Activated naive CD8-positive, alpha-beta T cell treated with anti-CD3 and anti-CD28 coated beads for 36 hours (primary cell): ENCODE measurements around the gene CARM1. TPM values are rescaled to one million over a fixed set of nuclear protein-coding genes. Genes with fewer than 3 reads are reported as not detected.

Experiments used
- DNase-seq: peaks from one replicate; pipeline ENCODE4 v3.0.0; 2021
- H3K27ac Mint-ChIP-seq: one replicate; pipeline ENCODE4 v1.8.0; 2022; ENCODE audit warnings: mild to moderate bottlenecking, moderate library complexity, mixed read lengths
- H3K27me3 Mint-ChIP-seq: one replicate; pipeline ENCODE4 v1.8.0; 2022; ENCODE audit warnings: mild to moderate bottlenecking, mixed read lengths
- H3K36me3 Mint-ChIP-seq: one replicate; pipeline ENCODE4 v1.8.0; 2021; ENCODE audit warnings: mild to moderate bottlenecking, mixed read lengths
- H3K4me1 Mint-ChIP-seq: one replicate; pipeline ENCODE4 v1.8.0; 2021; ENCODE audit warnings: mixed read lengths
- H3K4me3 Mint-ChIP-seq: one replicate; pipeline ENCODE4 v1.8.0; 2022; ENCODE audit warnings: mild to moderate bottlenecking, moderate library complexity, mixed read lengths
- H3K9me3 Mint-ChIP-seq: one replicate; pipeline ENCODE4 v1.8.0; 2022; ENCODE audit warnings: mixed read lengths
- total RNA-seq, 2 experiments: library from RNA; stranded (reverse); gene quantifications; one replicate each; pipeline ENCODE4 v1.2.3, GENCODE V29; 2021

Gene CARM1
- total RNA-seq, 2 experiments from 2014 or later: 85.0 to 86.8 TPM

DNA sequence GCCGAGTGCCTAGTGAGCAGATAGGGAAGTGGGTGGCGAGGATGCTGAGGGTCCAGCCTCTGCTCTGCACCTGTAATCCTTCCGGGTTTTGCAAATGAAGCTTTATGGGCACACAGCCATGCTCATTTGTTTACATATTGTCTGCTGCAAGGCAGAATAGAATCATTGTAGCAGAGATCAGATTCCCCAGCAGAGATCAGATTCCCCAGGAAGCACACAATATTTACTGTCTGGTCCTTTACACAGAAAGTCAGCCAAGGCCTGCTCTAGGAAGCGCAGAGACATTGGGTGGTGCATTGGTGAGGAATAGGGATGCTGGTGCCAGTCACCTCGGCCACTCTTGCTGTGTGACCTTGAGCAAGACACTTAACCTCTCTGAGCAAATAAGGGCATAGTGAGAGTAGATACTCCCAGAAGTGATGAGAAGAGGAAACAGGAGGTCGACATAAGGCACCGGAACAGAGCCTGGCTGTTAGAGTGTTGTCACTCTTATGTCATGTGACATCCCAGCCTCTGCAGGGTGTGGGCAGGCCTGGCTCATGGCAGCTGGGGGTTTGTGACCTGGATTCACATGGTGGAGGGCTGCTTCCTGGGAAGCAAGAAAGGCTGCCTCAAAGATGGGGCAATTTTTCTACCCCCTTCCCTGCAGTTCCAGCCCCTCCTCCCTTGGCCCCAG is 25.6 kb downstream of the CARM1 start:
- Mint-ChIP-seq H3K36me3 (peaks cover 8% of the 10 kb centered on the region), H3K27ac (no peak overlapping the region), H3K4me1 (peaks cover 7% of the 10 kb centered on the region), H3K27me3 (no peaks in the 10 kb centered on the region), H3K4me3 (no peak overlapping the region), H3K9me3 (no peaks in the 10 kb centered on the region)
- DNase-seq: no peak

DNA sequence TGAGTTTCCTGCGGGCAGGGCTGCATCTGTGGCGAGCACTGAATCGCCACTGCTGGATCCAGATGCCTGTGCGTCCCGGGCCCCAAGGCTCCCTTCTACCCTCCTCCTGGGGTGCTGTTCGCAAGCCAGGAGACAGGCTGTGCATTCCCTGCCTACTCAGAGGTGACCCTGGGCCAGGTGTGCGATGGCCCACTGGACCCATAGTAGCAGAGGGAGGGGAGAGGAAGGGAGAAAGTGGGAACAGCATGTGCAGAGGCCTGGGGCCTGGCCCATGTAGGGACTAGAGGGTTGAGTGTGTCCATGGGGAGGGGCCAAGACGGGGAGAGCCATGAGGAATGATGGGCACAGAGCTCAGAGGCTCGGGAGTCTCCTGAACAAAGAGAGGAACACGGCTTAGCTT is 27.3 kb downstream of the CARM1 start:
- DNase-seq: no peak
- Mint-ChIP-seq H3K4me3 (no peak overlapping the region), H3K27me3 (no peaks in the 10 kb centered on the region), H3K36me3 (peaks cover 17% of the 10 kb centered on the region), H3K4me1 (peaks cover 7% of the 10 kb centered on the region), H3K9me3 (peaks cover 3% of the 10 kb centered on the region), H3K27ac (no peak overlapping the region)

DNA sequence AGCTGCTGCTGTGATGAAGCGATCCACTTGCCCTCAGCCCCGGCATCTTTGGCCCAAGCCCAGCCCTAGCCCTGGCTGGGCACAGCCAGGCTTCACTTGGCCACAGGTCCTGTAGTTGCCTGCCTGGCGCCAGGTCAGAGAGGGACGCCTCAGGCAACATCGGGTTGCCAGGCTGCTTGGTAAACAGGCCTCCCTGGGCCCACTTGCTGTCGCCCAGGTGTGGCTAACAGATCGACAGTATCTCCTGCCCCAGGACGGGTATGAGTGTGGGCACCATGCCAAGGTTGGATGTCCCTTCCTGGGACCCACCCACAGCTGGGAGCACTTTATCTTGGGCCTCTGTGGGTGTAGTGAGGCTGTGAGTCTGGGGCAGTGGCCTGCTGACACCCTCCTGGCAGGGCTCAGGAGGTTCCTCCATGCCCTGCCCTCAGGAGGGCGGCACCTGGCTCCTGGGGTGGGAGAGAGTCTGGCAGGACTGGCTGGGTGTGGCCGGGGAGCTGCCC is 27.8 kb downstream of the CARM1 start:
- Mint-ChIP-seq H3K4me1 (peaks cover 7% of the 10 kb centered on the region), H3K9me3 (peaks cover 3% of the 10 kb centered on the region), H3K27ac (no peak overlapping the region), H3K36me3 (peaks cover 16% of the 10 kb centered on the region), H3K27me3 (no peaks in the 10 kb centered on the region), H3K4me3 (no peak overlapping the region)
- DNase-seq: no peak

DNA sequence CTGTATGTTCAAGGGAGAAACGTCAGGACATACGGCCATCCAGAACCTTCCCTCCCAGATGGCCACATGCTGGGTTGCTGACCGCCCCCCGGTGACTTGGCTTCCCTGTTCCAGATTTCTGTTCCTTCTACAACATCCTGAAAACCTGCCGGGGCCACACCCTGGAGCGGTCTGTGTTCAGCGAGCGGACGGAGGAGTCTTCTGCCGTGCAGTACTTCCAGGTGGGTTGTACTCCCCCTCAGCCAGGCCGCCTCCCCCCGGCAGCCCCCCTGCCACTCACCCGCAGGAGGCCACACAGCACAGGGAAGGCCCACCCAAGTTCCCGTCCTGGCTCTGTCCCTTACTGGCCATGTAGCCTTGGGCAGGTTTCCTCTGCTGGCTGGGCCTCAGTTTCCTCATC is 36.6 kb downstream of the CARM1 start:
- DNase-seq: no peak
- Mint-ChIP-seq H3K27me3 (no peaks in the 10 kb centered on the region), H3K27ac (no peak overlapping the region), H3K4me1 (no peaks in the 10 kb centered on the region), H3K36me3 (peaks cover 7% of the 10 kb centered on the region), H3K4me3 (no peak overlapping the region), H3K9me3 (peaks cover 1% of the 10 kb centered on the region)

DNA sequence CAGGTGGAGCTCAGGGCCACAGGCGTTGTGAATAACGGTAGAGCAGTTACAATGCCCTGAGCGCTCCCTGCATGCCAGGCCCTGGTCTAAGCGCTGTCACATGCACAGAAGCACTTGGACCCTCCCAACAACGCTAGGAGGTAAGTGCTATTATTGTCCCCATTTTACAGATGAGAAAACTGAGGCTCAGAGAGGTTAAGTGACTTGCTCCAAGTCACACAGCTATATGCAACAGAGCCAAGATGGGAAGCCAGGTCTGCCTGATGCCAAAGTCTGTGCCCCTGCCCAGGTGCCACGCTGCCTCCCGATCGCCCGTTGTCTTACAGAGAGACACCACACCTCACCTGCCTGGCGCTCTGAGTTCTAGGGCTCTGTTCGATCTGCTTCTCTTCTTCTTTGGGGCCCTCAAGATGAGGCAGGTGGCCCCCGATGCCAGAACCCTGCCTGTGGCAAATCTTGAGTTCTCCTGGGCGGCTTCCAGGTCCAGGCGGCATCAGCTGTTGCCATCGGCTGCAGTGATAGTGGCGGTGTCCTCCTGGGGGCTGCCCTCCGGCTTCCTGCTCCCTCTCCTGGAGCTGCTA is 37.1 kb downstream of the CARM1 start:
- Mint-ChIP-seq H3K4me3 (no peak overlapping the region), H3K27me3 (no peaks in the 10 kb centered on the region), H3K4me1 (no peaks in the 10 kb centered on the region), H3K36me3 (peaks cover 2% of the 10 kb centered on the region), H3K27ac (no peak overlapping the region), H3K9me3 (no peaks in the 10 kb centered on the region)
- DNase-seq: no peak

DNA sequence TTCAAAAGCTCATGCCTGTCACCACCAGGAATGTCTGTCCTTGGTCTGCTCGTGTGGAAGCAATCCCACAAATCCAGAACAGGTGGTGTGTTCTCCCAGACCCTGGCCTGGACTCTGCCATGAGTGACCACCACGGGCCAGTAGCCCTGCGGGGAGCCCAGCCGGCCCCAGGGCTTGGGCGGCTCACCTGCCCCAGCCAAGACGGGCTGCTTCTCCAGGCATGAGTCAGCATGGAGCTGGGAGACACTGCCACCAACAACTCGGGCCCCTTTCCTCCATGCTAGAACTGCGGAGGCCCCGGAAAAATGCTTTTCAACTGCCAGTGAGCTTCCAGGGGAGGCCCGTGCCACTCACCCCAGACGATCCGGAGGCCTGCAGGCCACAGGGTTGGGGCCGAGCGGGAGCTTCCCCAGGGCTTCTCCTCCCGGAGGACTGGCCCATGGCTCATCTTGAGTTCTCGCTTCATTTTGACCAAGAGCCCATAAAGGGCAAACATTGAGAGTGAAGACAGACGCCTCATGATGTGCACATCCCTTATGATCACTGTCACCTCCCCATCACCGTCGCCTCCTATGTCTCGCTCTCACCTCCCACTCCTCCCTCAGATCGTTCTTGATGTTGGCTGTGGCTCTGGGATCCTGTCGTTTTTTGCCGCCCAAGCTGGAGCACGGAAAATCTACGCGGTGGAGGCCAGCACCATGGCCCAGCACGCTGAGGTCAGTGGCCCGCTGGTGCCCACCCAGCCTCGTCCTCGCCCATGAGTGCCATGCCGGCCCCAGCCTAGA is 40.4 kb downstream of the CARM1 start:
- H3K9me3 Mint-ChIP-seq: no peaks in the 10 kb centered on the region
- H3K4me1 Mint-ChIP-seq: no peaks in the 10 kb centered on the region
- H3K27ac Mint-ChIP-seq: no peak overlapping the region
- no peak for DNase-seq
- peaks cover 2% of the 10 kb centered on the region for H3K36me3 Mint-ChIP-seq
- no peak overlapping the region for H3K4me3 Mint-ChIP-seq
- no peaks in the 10 kb centered on the region for H3K27me3 Mint-ChIP-seq

DNA sequence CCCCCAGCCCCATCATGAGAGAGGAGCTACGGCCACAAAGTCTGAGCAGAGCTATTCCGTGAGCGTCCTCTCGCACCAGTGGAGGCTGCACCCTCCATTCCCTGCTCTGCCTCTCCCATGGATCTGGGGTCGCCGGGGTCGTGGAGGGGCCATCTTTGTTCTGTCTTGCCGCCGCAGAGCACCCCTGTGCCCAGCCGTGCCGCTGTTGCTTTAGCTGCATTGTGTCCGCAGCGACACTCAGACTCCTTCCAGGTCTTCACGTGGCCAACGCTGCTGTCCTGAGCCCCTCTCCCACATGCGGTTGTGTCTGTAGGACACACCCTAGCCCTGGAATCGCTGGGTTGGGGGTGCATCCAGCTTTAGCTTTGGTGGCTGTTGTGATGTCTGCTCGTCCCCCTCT is 41.3 kb downstream of the CARM1 start:
- Mint-ChIP-seq H3K4me3 (no peak overlapping the region), H3K36me3 (peaks cover 2% of the 10 kb centered on the region), H3K27ac (no peak overlapping the region), H3K9me3 (no peaks in the 10 kb centered on the region), H3K27me3 (no peaks in the 10 kb centered on the region), H3K4me1 (no peaks in the 10 kb centered on the region)
- DNase-seq: no peak

DNA sequence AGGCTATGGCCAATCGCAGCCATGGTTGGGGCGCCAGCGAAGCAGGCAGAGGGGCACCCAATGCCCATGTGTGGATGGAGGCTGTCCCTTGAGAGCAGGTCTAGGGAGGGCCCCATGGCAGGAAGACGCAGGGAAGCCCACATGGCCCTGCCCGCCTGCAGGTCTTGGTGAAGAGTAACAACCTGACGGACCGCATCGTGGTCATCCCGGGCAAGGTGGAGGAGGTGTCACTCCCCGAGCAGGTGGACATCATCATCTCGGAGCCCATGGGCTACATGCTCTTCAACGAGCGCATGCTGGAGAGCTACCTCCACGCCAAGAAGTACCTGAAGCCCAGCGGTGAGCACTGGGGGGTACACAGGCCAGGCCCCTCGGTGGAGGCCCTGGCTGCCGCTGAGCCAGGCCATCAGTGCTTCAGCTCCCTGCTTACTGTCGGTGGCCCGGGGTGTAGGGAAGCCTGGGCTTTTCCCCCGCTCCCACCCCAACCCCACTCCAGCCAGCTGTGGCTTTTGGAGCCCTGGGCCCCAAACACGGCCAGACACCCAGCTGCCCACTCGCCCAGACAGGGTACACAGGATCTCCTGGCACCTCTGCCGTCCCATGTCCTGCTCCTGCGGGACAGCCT is 42.5 kb downstream of the CARM1 start:
- Mint-ChIP-seq H3K4me3 (no peak overlapping the region), H3K4me1 (no peaks in the 10 kb centered on the region), H3K9me3 (no peaks in the 10 kb centered on the region), H3K27me3 (no peaks in the 10 kb centered on the region), H3K27ac (no peak overlapping the region), H3K36me3 (peaks cover 2% of the 10 kb centered on the region)
- DNase-seq: no peak

DNA sequence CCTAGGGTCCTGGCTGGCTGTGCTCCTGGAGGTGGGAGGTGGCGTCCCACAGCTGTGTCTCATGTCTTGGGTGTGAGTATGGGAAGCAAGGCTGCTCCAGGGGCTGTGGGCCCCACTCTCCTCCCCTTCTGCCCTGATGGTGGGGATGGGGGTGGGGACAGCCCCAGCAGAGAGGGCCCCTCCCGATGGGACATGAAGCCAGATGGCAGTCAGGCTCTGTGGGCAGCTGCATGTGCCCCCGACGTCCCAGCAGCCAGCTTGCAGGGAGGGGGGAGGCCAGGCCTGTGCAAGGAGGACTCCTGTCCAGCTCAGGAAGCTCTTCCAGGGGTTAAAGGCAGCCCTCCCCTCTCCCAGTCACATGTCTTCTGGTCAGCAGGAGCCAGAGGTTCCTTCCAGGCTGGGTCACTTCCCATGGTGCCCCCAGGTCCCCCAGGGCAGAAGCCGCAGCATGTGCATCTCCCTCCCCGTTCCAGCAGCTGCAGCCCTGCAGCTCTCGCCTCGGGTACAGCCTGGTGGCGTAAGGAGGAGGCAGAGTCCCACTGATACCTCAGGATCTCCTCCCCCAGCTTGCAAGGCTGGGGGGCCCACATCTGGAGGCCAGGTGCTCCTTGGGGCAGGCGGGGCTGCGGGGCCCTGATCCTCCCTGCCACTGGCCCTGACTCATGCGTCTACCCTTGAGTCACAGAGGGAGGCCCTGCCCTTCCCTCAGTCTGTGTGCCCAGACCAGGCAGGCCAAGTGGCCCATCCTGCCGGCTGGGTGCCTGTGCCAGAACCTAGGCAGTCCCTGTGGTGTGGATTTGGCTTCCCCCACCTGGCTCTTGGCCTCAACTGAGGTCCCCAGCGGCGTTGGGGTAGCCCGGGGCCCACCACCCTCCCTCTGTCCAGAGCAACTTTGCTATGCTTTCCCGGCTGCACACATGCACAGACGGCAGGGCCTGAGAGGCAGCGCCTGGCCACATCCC is 44.1 kb downstream of the CARM1 start:
- Mint-ChIP-seq H3K27me3 (no peaks in the 10 kb centered on the region), H3K36me3 (no peaks in the 10 kb centered on the region), H3K27ac (no peak overlapping the region), H3K4me1 (no peaks in the 10 kb centered on the region), H3K9me3 (no peaks in the 10 kb centered on the region), H3K4me3 (no peak overlapping the region)
- DNase-seq: no peak

DNA sequence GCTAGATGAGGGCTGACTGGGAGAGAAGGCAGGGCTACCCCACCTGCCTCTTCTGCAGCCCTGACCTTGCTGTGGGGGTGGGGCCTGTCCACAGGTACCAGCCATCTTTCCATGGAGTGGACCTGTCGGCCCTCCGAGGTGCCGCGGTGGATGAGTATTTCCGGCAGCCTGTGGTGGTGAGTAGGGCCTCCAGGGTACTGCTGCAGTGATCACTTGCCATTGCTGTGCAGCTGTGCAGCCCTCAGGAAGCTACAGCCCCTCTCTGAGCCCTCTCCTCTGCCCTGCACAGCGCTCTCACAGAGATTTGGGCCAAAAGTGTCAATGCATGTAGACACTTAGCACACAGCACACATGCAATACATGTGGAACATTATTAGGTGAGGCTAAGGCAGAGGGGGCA is 45.2 kb downstream of the CARM1 start:
- Mint-ChIP-seq H3K4me1 (no peaks in the 10 kb centered on the region), H3K27me3 (no peaks in the 10 kb centered on the region), H3K9me3 (no peaks in the 10 kb centered on the region), H3K27ac (no peak overlapping the region), H3K36me3 (peaks cover 2% of the 10 kb centered on the region), H3K4me3 (no peak overlapping the region)
- DNase-seq: no peak

DNA sequence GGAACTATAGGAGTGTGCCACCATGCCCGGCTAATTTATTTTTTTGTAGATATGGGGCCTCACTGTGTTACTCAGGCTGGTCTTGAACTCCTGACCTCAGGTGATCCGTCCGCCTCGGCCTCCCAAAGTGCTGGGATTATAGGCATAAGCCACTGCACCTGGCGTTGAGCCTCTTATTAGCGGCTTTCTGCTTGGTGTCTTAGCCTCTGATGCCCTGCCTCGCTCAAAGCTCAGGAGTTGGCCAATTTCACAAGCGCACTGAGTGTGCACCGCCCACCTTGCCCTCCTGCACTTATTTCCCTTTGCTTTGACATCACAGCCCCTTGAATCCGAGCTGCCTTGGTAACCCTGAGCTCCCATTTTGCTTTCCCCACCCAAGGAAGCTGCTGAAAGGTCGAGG is 47.0 kb downstream of the CARM1 start:
- H3K27ac Mint-ChIP-seq: no peak overlapping the region
- H3K36me3 Mint-ChIP-seq: peaks cover 2% of the 10 kb centered on the region
- no peaks in the 10 kb centered on the region for H3K4me1 Mint-ChIP-seq
- no peaks in the 10 kb centered on the region for H3K27me3 Mint-ChIP-seq
- H3K9me3 Mint-ChIP-seq: no peaks in the 10 kb centered on the region
- DNase-seq: no peak
- no peak overlapping the region for H3K4me3 Mint-ChIP-seq

DNA sequence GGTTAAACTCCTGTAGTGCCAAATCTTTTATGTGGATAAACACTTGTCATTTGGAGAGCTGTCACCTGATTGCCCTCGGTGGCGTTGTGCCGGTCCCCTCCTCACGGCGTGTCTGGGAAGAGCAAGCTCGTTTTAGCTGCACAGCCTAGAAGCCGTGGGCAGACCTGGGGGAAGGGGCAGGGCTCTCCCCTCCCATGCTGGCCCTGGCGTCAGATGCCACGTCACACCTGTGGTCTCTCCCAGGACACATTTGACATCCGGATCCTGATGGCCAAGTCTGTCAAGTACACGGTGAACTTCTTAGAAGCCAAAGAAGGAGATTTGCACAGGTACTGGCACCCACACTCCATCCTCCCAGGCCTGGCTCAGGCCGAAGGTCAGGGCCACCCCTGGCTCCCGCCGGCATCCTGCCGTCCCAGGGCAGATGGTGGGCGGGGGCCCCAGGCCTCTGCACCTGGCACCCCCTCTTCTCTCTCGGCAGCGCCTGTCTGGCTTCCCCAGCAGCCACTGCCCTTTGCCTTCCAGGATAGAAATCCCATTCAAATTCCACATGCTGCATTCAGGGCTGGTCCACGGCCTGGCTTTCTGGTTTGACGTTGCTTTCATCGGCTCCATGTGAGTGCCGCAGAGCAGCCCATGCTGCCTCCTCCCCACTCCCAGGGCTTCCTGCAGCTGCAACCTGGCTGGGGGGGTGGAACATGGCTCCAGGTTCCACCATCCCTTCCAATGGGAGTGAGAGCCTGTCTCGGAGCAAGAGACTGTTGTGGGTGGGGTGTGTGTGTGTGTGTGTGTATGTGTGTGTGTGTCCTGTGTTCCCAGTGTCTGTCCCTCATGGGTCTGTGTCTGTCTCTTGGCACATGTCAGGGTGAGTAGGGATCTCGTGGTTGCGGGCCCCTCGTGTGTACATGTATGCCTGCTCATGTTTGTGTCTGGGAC is 48.3 kb downstream of the CARM1 start:
- Mint-ChIP-seq H3K27ac (no peak overlapping the region), H3K9me3 (no peaks in the 10 kb centered on the region)

DNA sequence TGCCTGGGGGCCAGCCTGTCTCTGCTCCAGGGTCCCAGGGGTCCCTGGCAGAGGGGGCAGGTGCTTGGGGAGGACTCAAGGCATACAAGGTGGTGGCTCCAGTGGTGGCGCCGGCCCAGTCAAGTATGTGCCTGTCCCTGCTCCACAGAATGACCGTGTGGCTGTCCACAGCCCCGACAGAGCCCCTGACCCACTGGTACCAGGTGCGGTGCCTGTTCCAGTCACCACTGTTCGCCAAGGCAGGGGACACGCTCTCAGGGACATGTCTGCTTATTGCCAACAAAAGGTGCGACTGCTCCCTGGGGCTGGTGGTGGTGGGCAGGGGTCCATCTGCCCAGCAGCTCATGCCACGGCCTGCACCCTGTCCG is 48.9 kb downstream of the CARM1 start:
- Mint-ChIP-seq H3K36me3 (peaks cover 2% of the 10 kb centered on the region), H3K27me3 (no peaks in the 10 kb centered on the region), H3K9me3 (no peaks in the 10 kb centered on the region), H3K4me3 (no peak overlapping the region), H3K27ac (no peak overlapping the region), H3K4me1 (no peaks in the 10 kb centered on the region)
- DNase-seq: no peak

More for the DNA sequence above, 48.3 kb downstream of the CARM1 start:
- Mint-ChIP-seq H3K36me3 (peaks cover 2% of the 10 kb centered on the region), H3K27me3 (no peaks in the 10 kb centered on the region), H3K4me1 (no peaks in the 10 kb centered on the region), H3K4me3 (no peak overlapping the region)
- DNase-seq: no peak
